Endometrium (tissue), 2 donors: ENCODE measurements around the gene SLC9A3.
"Not testable (repeated sequence)": the region's sequence is repeated elsewhere in the genome, so short reads cannot be mapped to it uniquely, and the experiment has no call there.

ENCODE experiments used
- FAIRE-seq: peaks from 2 replicates; lab custom pipeline; 2012; peaks lifted over from hg19 to GRCh38; lab: Jason Lieb, UNC
- donor health status: control.
- donor health status: control.

The SLC9A3 gene

GRCh38 chr5:524234-524972 is at the start of gene SLC9A3:
Gene SLC9A3, minus strand, starts transcription at chr5:524449.
- no peak for FAIRE-seq

GRCh38 chr5:573976-574375 is 49.7 kb upstream of the SLC9A3 start:
- FAIRE-seq, result no peak

GRCh38 chr5:573206-573605 is 49.0 kb upstream of the SLC9A3 start:
- no peak for FAIRE-seq

- FAIRE-seq, result no peak
Observed at GRCh38 chr5:572398-573019, 48.3 kb upstream of the SLC9A3 start.

- FAIRE-seq, result no peak
Observed at GRCh38 chr5:571791-572190, 47.5 kb upstream of the SLC9A3 start.

- no peak for FAIRE-seq
Observed at GRCh38 chr5:570886-571285, 46.6 kb upstream of the SLC9A3 start.

GRCh38 chr5:570446-570845 is 46.2 kb upstream of the SLC9A3 start:
- FAIRE-seq, result no peak

GRCh38 chr5:569868-570361 is 45.7 kb upstream of the SLC9A3 start:
- FAIRE-seq, result no peak

- FAIRE-seq, result no peak
Observed at GRCh38 chr5:569358-569867, 45.2 kb upstream of the SLC9A3 start.

GRCh38 chr5:568809-569208 is 44.6 kb upstream of the SLC9A3 start:
- FAIRE-seq, result no peak

- FAIRE-seq, result no peak
Observed at GRCh38 chr5:568061-568781, 44.0 kb upstream of the SLC9A3 start.

GRCh38 chr5:567664-568060 is 43.4 kb upstream of the SLC9A3 start:
- FAIRE-seq, result no peak

- FAIRE-seq, result no peak
Observed at GRCh38 chr5:566636-567309, 42.5 kb upstream of the SLC9A3 start.

GRCh38 chr5:565782-566440 is 41.7 kb upstream of the SLC9A3 start:
- FAIRE-seq, result no peak

GRCh38 chr5:561408-561807 is 37.2 kb upstream of the SLC9A3 start:
- FAIRE-seq, result no peak

- no peak for FAIRE-seq
Observed at GRCh38 chr5:560792-561166, 36.5 kb upstream of the SLC9A3 start.

GRCh38 chr5:558871-559503 is 34.7 kb upstream of the SLC9A3 start:
- no peak for FAIRE-seq

- FAIRE-seq, result no peak
Observed at GRCh38 chr5:558326-558725, 34.1 kb upstream of the SLC9A3 start.

- FAIRE-seq, result not testable (repeated sequence)
Observed at GRCh38 chr5:557917-558316, 33.7 kb upstream of the SLC9A3 start.

GRCh38 chr5:556909-557441 is 32.7 kb upstream of the SLC9A3 start:
- no peak for FAIRE-seq

- FAIRE-seq, result no peak
Observed at GRCh38 chr5:555058-555623, 30.9 kb upstream of the SLC9A3 start.
